GM13976 (cell line): Measurements from ENCODE around the gene NXNL2.

Experiments
- DNase-seq: peaks from one replicate; pipeline ENCODE4 v3.0.0; 2012; ENCODE audit warnings: low spot score
- CTCF ChIP-seq: IDR thresholded peaks from 2 replicates; pipeline ENCODE4 v1.5.1; 2012; ENCODE audit warnings: borderline replicate concordance, mild to moderate bottlenecking; ENCODE audit not compliant: insufficient read depth; ENCODE audit errors: extremely low read depth, missing control alignments, control extremely low read depth
- in situ Hi-C: fragments of 300-500 bp; cut with MboI; formaldehyde crosslinking; loops from one replicate; pipeline ENCODE4 v1.12.0; 2022; ENCODE audit warnings: low sequenced_read_pairs, mixed read lengths, inconsistent platforms; ENCODE audit not compliant: unreplicated experiment

Gene NXNL2

GRCh38 chr9:88521308-88521707, 13.7 kb upstream of the NXNL2 start:
- no peak for TF ChIP-seq CTCF
- in situ Hi-C loops, result no loop called here
- no peak for DNase-seq

GRCh38 chr9:88522360-88522759, 12.6 kb upstream of the NXNL2 start:
- no peak for TF ChIP-seq CTCF
- no peak for DNase-seq
- in situ Hi-C loops, result no loop called here

GRCh38 chr9:88523056-88523455, 11.9 kb upstream of the NXNL2 start:
- DNase-seq, result no peak
- no peak for TF ChIP-seq CTCF
- in situ Hi-C loops, result no loop called here

GRCh38 chr9:88524911-88525310, 10.1 kb upstream of the NXNL2 start:
- TF ChIP-seq CTCF, result no peak
- no peak for DNase-seq
- in situ Hi-C loops, result no loop called here

GRCh38 chr9:88527618-88528017, 7.4 kb upstream of the NXNL2 start:
- in situ Hi-C loops, result no loop called here
- no peak for DNase-seq
- no peak for TF ChIP-seq CTCF

- DNase-seq, result no peak
- no peak for TF ChIP-seq CTCF
- in situ Hi-C loops, result no loop called here
Measured at GRCh38 chr9:88528080-88528790, 6.7 kb upstream of the NXNL2 start.

GRCh38 chr9:88529496-88529895, 5.5 kb upstream of the NXNL2 start:
- no peak for TF ChIP-seq CTCF
- no peak for DNase-seq
- in situ Hi-C loops, result no loop called here
